Stimulated activated CD4-positive, alpha-beta T cell treated with anti-CD3 and anti-CD28 coated beads, Interleukin-4, amount 100 ng/mL, for 4 hours (primary cell): ENCODE measurements around the gene VPS52.

Experiments used
- DNase-seq, 2 experiments: peaks; one replicate each; pipeline ENCODE4 v3.0.0-alpha.2; 2020

VPS52 gene, protein sequence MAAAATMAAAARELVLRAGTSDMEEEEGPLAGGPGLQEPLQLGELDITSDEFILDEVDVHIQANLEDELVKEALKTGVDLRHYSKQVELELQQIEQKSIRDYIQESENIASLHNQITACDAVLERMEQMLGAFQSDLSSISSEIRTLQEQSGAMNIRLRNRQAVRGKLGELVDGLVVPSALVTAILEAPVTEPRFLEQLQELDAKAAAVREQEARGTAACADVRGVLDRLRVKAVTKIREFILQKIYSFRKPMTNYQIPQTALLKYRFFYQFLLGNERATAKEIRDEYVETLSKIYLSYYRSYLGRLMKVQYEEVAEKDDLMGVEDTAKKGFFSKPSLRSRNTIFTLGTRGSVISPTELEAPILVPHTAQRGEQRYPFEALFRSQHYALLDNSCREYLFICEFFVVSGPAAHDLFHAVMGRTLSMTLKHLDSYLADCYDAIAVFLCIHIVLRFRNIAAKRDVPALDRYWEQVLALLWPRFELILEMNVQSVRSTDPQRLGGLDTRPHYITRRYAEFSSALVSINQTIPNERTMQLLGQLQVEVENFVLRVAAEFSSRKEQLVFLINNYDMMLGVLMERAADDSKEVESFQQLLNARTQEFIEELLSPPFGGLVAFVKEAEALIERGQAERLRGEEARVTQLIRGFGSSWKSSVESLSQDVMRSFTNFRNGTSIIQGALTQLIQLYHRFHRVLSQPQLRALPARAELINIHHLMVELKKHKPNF

DNA sequence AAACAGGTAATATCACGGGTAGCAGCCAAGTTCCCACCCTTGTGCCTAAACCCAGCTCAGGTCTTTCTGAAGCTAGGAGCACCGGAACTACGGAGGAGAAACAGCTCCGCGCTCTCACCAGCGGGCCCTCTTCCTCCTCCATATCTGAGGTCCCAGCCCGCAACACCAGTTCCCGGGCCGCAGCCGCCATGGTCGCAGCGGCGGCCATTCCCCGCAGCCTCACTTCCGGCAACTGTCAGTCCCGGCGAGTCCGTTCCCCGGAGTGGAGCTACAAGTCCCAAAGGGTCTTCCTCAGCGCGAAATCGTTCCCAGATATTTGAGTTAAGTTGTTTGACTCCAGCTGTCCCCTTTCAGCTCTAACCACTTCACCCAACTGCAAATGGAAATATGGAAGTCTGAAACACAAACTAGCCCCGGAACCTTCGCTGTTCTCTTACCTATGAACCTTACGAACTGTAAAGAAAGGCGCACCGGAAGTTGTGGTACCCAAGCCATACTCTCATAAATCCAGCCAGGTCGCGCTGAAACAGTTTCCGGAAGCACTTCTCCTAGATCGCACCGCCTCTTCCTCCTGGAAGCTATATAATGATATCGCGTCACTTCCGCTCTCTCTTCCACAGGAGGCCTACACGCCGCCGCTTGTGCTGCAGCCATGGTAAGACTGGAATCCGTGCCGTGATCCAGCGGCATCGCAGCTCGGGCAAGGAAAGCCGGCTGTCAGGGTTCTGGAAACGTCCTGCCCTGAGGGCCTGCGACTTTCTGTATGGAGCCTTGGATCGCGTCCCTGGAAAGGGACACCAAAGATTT, at the start of gene VPS52, which contains the start of gene RPS18:
TSS of gene VPS52 (minus strand) at position 409 of the 807 bp plus-strand sequence. CDS start at position 208, 201 bp downstream.
TSS of gene RPS18 (plus strand) at position 608 of the 807 bp plus-strand sequence. CDS start at position 653, 45 bp downstream.
- peak; percentile 76 to 93 for DNase-seq

- no peak for DNase-seq
Measured at GRCh38 chr6:33321227-33321626, 49.6 kb upstream of the VPS52 start.

DNA sequence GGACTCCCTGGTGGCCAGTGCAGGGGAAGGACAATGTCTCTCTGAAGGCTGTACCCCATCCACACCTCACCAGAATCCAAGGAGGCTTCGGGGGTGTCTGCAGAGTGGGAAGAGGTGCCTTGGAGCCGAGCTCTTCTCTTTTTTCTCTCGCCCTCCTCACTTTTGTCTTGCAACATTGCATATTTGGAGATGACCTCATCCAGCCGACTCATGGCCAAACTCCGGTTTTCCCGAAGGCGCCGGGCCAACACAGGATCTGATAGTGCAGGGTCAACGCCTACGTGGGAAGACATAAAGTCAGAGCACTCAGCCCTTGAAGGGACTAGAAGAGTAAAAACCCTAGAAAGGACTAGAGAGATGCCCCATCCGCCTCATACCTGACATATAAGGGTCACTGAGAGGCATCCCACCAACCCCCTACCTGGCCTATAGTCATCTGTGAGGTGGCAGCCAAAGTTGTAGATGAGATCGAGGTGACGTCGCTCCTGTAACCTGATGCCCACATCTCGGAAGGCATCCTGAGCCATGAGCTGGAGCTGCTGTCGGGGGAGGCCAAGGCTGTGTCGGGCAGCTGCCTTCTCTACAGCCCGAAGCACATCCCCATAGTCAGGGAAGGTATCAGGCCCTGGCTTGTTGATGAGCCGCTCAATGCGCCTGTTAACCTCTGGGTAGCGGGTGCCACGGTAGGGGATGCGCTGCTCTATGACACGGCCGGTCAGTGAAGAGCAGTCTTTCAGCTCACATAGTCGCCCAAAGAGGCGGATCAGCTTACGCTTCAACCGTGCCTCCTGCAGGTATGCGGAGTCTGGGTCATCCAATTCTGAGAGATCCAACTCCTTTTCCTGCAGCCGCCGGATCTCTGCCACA, 48.9 kb upstream of the VPS52 start:
- no peak for DNase-seq

GRCh38 chr6:33319939-33320314, 48.3 kb upstream of the VPS52 start:
- DNase-seq: no peak

- DNase-seq: no peak
Measured at GRCh38 chr6:33318426-33319073, 46.9 kb upstream of the VPS52 start.

- peak; percentile 92 for DNase-seq
Measured at GRCh38 chr6:33317669-33318425, 46.2 kb upstream of the VPS52 start, which contains the start of gene ZBTB22. Gene ZBTB22, minus strand, starts transcription at chr6:33317744. Its CDS starts 828 bp downstream, at chr6:33316916.

DNA sequence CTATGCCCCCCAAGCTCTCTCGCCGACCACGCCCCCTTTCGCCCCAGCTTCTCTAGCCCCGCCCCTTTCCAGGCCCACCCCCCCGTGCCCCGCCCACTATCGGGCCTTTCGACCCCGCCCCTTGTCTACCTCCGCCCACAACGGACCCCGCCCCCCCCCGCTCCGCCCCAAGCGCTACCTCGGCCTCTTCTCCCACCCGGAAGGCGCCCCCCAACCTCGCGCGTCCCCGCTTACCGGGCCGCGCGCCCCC, 45.7 kb upstream of the VPS52 start:
- no peak for DNase-seq

GRCh38 chr6:33316603-33317418, 45.1 kb upstream of the VPS52 start:
- no peak for DNase-seq

GRCh38 chr6:33315793-33316602, 44.3 kb upstream of the VPS52 start:
- DNase-seq: no peak

DNA sequence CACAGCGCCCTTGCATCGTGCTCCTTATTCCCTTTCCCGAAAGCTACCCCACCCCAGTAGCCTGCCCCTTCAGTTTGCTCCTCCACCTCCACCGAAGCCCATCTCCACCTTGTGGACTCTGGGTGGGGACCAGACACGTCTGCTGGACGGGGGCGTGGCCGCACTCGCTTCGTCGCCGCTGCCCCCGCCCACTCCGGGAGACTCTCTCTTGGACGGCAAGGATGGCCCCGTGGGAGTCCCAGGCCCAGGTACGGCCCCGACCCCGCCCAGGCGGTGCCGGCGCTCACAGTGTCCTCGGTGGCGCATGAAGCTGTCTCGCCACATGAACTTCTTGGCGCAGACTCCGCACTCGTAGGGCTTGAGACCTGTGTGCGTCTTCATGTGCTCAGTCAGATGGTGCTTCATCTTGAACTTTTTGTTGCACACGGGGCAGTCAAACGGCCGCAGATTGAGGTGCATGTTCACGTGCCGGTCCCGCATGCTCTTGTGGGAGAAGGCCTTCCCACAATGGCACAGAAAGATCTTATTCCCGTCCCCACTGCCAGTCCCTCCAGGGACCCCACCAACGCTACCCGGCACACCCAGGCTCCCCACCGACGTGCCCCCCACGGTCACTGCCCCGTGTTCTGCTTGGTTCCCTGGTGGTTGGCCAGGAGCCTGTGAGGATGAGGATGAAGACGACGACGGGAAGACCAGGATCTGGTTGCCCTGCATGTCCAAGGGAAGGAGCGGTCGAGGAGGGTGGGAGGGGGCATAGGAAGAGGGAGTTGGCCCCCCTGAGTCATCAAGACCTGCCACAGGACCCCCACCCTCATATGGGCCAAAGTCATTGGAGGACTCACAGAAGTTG, 43.5 kb upstream of the VPS52 start:
- no peak for DNase-seq

- DNase-seq: peak; percentile 51 to 78
Measured at GRCh38 chr6:33314515-33314942, 42.9 kb upstream of the VPS52 start.

GRCh38 chr6:33313709-33314514, 42.2 kb upstream of the VPS52 start, which contains the start of gene TAPBP:
Gene TAPBP, minus strand, starts transcription at chr6:33314078. Its CDS starts 37 bp downstream, at chr6:33314041.
- DNase-seq: peak; percentile 75 to 90

GRCh38 chr6:33313105-33313708, 41.5 kb upstream of the VPS52 start:
- DNase-seq: peak; percentile 51 to 59

GRCh38 chr6:33312361-33313104, 40.9 kb upstream of the VPS52 start:
- peak; percentile 75 to 88 for DNase-seq

DNA sequence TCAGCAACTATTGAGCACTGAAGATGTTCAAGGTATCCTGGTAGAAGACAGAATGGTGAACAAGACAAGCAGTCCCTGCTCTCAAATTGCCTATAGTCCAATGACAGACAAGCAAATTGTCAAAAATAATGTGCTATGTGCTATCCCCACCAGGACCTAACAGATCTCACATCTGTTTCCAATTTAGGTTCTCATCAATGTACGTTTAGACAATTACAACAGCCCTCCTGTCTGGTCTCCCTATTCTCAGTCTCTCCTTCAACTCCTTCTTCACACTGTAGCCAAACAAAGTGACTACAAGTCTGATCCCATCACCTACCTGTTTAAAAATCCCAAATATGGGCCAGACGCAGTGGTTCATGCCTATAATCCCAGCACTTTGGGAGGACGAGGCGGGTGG, 34.7 kb upstream of the VPS52 start:
- DNase-seq: no peak

DNA sequence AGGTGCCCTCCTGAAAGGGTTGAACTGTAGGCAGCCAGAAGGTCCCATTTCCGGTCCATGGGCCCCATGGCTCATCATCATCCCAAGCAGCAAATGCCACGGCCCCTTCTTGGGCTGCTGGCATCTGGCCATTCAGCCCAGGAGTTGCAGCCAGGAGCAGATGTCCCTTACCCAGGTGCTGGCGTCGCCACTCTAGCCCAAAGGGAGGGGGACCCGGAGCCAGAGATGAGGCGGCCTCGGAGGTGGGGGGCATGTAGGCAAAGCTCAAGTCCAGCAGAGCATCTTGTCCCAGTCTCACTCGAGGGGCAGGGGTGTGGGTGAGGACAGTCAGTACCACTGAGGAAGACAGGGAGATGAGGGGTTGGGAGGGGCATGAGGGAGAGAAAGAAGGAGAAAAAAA, 33.4 kb upstream of the VPS52 start:
- no peak for DNase-seq
